Smooth muscle cell (in vitro differentiated cells): ENCODE measurements around the gene DBT. TPM values are rescaled to one million over a fixed set of nuclear protein-coding genes. Genes with fewer than 3 reads are reported as not detected.

Experiments
- DNase-seq: peaks from one replicate; lab custom pipeline; 2025; ENCODE audit not compliant: unreplicated experiment; lab: John Stamatoyannopoulos, UW
- H2AFZ ChIP-seq: fragments of 200-600 bp; sonication (generic); 2 replicates; pipeline ENCODE4 v1.6.0; 2016; ENCODE audit warnings: antibody characterized with exemption, low read depth, mild to moderate bottlenecking
- H3F3A ChIP-seq: fragments of 200-600 bp; sonication (generic); 2 replicates; pipeline ENCODE4 v1.6.0; 2017; ENCODE audit warnings: antibody characterized with exemption, low read depth
- H3K27ac ChIP-seq: fragments of 200-600 bp; sonication (generic); 2 replicates; pipeline ENCODE4 v1.5.1; 2016; ENCODE audit warnings: low read depth, mild to moderate bottlenecking
- H3K27me3 ChIP-seq: fragments of 200-600 bp; sonication (generic); 2 replicates; pipeline ENCODE4 v1.6.1; 2016; ENCODE audit warnings: low read depth, mild to moderate bottlenecking
- H3K36me3 ChIP-seq: fragments of 200-600 bp; sonication (generic); 2 replicates; pipeline ENCODE4 v1.5.1; 2016; ENCODE audit warnings: low read depth
- H3K4me1 ChIP-seq: fragments of 200-600 bp; sonication (generic); 2 replicates; pipeline ENCODE4 v1.5.1; 2016; ENCODE audit warnings: low read depth
- H3K4me2 ChIP-seq: fragments of 200-600 bp; sonication (generic); 2 replicates; pipeline ENCODE4 v1.6.0; 2016; ENCODE audit warnings: mild to moderate bottlenecking
- H3K4me3 ChIP-seq: fragments of 200-600 bp; sonication (generic); 2 replicates; pipeline ENCODE4 v1.5.1; 2016; ENCODE audit warnings: mild to moderate bottlenecking
- H3K79me2 ChIP-seq: fragments of 200-600 bp; sonication (generic); 2 replicates; pipeline ENCODE4 v1.6.0; 2016; ENCODE audit warnings: low read depth, mild to moderate bottlenecking
- H3K9ac ChIP-seq: fragments of 200-600 bp; sonication (generic); 2 replicates; pipeline ENCODE4 v1.6.0; 2016; ENCODE audit warnings: low read depth
- H3K9me3 ChIP-seq: fragments of 200-600 bp; sonication (generic); replicated peaks from 2 replicates; pipeline ENCODE4 v1.5.1; 2016; ENCODE audit warnings: low read depth
- H4K20me1 ChIP-seq: fragments of 200-600 bp; sonication (generic); 2 replicates; pipeline ENCODE4 v1.6.0; 2016; ENCODE audit warnings: low read depth
- WGBS: methylation state at CpG from one replicate; pipeline ENCODE4 v1.1.7; 2016; ENCODE audit warnings: low lambda C conversion rate; 5-methylcytosine and 5-hydroxymethylcytosine counted together
- polyA plus RNA-seq: library from polyadenylated mRNA; unstranded; fragments of >200 nt; fragmentation: Nextera tagmentation; extraction: Ambion mirVana; gene quantifications from 2 replicates; pipeline ENCODE4 v1.2.1, GENCODE V29; 2016
- total RNA-seq: library from RNA; depleted of rRNA; stranded (reverse); fragments of >200 nt; gene quantifications from 2 replicates; pipeline ENCODE4 v1.2.3, GENCODE V29; 2014
- TF ChIP-seq, protein P1 (sequence below): fragments of 200-600 bp; sonication (generic); IDR thresholded peaks from 2 replicates; pipeline ENCODE4 v1.5.1; 2017; ENCODE audit warnings: borderline replicate concordance, mild to moderate bottlenecking, antibody characterized with exemption; ENCODE audit not compliant: insufficient read depth, poor library complexity, severe bottlenecking

DBT gene
- total and polyA plus RNA-seq, 2 experiments from 2014 or later, result 3.8 to 17.1 TPM

DNA sequence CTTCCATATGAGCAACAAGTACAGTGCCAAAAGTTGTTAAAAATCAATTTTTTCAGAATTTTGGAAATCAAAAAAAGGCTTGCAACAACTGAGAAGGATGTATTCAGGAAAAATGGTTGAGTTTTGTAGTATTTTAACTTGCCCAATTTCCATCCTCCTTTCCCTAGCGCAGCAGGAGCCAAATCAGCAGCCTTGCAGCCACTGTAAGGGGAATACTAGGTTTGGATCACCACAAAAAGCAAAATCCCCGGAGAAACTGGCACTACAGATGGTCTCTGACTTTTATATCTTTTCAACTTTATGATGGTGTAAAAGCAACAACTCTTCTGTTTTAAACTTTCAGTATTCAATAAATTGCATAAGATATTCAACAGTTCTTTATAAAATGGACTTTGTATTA lies 17.9 kb downstream of the DBT start:
- Histone ChIP-seq H4K20me1 (no peaks in the 10 kb centered on the region), H3K27ac (no peak overlapping the region), H3K79me2 (no peaks in the 10 kb centered on the region), H3K4me2 (no peak overlapping the region), H3K9me3 (no peaks in the 10 kb centered on the region), H3F3A (no peaks in the 10 kb centered on the region), H3K4me1 (no peaks in the 10 kb centered on the region), H3K27me3 (no peaks in the 10 kb centered on the region), H3K9ac (no peak overlapping the region), H3K4me3 (no peak overlapping the region), H3K36me3 (peaks cover 8% of the 10 kb centered on the region), H2AFZ (no peak overlapping the region)
- TF ChIP-seq, protein P1, sequence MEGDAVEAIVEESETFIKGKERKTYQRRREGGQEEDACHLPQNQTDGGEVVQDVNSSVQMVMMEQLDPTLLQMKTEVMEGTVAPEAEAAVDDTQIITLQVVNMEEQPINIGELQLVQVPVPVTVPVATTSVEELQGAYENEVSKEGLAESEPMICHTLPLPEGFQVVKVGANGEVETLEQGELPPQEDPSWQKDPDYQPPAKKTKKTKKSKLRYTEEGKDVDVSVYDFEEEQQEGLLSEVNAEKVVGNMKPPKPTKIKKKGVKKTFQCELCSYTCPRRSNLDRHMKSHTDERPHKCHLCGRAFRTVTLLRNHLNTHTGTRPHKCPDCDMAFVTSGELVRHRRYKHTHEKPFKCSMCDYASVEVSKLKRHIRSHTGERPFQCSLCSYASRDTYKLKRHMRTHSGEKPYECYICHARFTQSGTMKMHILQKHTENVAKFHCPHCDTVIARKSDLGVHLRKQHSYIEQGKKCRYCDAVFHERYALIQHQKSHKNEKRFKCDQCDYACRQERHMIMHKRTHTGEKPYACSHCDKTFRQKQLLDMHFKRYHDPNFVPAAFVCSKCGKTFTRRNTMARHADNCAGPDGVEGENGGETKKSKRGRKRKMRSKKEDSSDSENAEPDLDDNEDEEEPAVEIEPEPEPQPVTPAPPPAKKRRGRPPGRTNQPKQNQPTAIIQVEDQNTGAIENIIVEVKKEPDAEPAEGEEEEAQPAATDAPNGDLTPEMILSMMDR, result no peak
- WGBS, result 100% methylated on average over 2 of the region's 2 CpGs
- no peak for DNase-seq

DNA sequence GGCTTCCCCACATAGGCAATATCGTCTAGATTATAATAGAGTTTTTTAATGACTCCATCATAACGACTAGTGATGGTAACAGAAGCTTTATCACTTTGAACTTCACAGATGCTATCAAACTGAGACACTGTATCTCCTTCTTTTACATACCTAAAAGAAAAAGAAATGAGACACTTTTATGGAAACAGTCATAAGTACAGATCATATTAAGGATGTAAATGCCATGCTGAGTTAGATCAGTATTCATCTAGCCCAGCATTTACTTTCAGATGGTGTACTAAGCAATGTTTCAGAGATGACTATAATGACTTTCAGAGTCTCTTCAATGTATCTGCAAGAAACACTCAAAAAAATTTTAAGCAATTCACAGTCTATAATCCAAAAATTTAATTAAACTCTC lies 18.9 kb downstream of the DBT start:
- H3K4me1 ChIP-seq, result no peaks in the 10 kb centered on the region
- no peaks in the 10 kb centered on the region for H4K20me1 ChIP-seq
- H3K9me3 ChIP-seq, result no peaks in the 10 kb centered on the region
- peaks cover 8% of the 10 kb centered on the region for H3K36me3 ChIP-seq
- TF ChIP-seq, protein P1, result no peak
- DNase-seq, result no peak
- H3K4me2 ChIP-seq, result no peak overlapping the region
- H2AFZ ChIP-seq, result no peak overlapping the region
- H3K27me3 ChIP-seq, result no peaks in the 10 kb centered on the region
- H3K4me3 ChIP-seq, result no peak overlapping the region
- 95% methylated on average over 2 of the region's 2 CpGs for WGBS
- H3K9ac ChIP-seq, result no peak overlapping the region
- H3K79me2 ChIP-seq, result no peaks in the 10 kb centered on the region
- H3F3A ChIP-seq, result no peaks in the 10 kb centered on the region
- no peak overlapping the region for H3K27ac ChIP-seq

DNA sequence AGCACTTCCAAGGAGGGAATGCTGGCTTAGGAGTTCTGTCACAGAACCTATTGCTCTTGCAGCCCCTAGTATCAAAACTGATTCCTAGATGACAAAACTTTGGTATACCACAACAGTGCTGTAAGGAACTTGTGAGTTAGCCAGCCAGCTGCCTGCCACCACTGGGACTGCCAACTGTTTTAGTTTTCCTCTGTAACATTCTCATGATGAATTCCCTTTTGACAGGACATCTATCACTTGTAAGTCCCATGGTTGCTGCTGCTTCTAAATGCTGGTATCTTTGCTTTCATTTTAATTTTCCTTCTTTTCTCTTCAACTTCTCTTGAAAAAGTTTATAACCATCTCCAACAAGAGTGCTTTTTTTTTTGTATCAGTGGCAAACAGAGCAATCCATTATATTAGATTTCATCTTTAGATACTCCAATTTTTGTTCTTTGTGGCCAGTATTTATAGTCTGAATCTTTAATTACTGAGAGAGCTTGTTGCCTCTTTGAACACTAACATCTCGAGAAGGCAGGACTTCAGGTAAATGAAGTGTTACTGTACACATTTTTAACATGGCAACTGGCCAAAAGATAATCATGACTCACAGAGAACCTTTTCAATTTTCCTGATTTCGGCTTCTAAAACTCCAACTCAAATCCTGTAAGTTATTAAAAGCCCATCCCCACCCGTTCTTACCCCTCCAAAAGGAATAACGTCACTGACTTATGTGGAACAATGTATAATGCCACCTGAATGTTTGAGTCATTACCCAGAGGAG lies 19.8 kb downstream of the DBT start:
- Histone ChIP-seq H3K4me1 (no peaks in the 10 kb centered on the region), H3K4me2 (no peak overlapping the region), H3K4me3 (no peak overlapping the region), H4K20me1 (no peaks in the 10 kb centered on the region), H3K27ac (no peak overlapping the region), H3K9ac (no peak overlapping the region), H2AFZ (no peak overlapping the region), H3K27me3 (no peaks in the 10 kb centered on the region), H3F3A (no peaks in the 10 kb centered on the region), H3K36me3 (peaks cover 8% of the 10 kb centered on the region), H3K9me3 (no peaks in the 10 kb centered on the region), H3K79me2 (no peaks in the 10 kb centered on the region)
- 97% methylated on average over 4 of the region's 4 CpGs for WGBS
- DNase-seq, result no peak
- TF ChIP-seq, protein P1, result no peak

DNA sequence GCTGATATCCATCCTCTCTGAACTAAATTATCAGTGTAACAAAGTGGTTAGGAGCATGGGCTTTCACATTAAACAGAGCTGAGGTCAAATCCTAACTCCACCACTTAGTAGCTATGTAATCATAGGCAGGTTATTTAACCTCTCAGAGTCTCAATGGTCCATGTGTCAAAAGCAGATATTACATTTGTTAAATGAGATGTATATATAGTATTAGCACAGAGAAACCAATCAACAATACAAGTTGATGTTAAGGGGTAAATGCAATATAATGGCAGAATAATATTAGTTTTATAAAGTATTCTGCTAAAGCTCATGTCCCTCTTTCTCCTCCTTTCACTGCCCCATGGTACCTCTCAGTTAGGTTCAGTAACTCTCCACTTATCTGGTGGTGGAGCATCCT lies 27.2 kb downstream of the DBT start:
- no peaks in the 10 kb centered on the region for H4K20me1 ChIP-seq
- TF ChIP-seq, protein P1, result no peak
- no peak overlapping the region for H2AFZ ChIP-seq
- no peak overlapping the region for H3K27ac ChIP-seq
- H3K4me3 ChIP-seq, result no peak overlapping the region
- no peaks in the 10 kb centered on the region for H3K79me2 ChIP-seq
- no peaks in the 10 kb centered on the region for H3K27me3 ChIP-seq
- no peaks in the 10 kb centered on the region for H3K4me1 ChIP-seq
- H3K9ac ChIP-seq, result no peak overlapping the region
- H3K4me2 ChIP-seq, result no peak overlapping the region
- H3F3A ChIP-seq, result no peaks in the 10 kb centered on the region
- no peak for DNase-seq
- H3K9me3 ChIP-seq, result no peaks in the 10 kb centered on the region
- peaks cover 7% of the 10 kb centered on the region for H3K36me3 ChIP-seq
